Fibroblast of pulmonary artery (primary cell): Measurements from ENCODE around the gene SAPCD2.

ENCODE experiments used
- DNase-seq: peaks from one replicate; pipeline ENCODE4 v3.0.0-alpha.2; 2010; ENCODE audit warnings: low read depth
- H3K4me3 ChIP-seq: replicated peaks from 2 replicates; pipeline ENCODE4 v1.5.1; 2011; ENCODE audit warnings: low read depth, mild to moderate bottlenecking, control low read depth, low read length, moderate library complexity
- CTCF ChIP-seq: IDR thresholded peaks from 2 replicates; pipeline ENCODE4 v1.5.1; 2011; ENCODE audit warnings: mild to moderate bottlenecking, control low read depth, low read length, inconsistent platforms; ENCODE audit errors: missing control alignments

SAPCD2 gene

GRCh38 chr9:137030006-137030405, 40.4 kb downstream of the SAPCD2 start:
- DNase-seq, result no peak
- no peak for TF ChIP-seq CTCF
- no peak overlapping the region for H3K4me3 ChIP-seq

GRCh38 chr9:137029058-137029936, 41.1 kb downstream of the SAPCD2 start:
- DNase-seq, result peak; percentile 56
- TF ChIP-seq CTCF, result peak; percentile 87
- no peak overlapping the region for H3K4me3 ChIP-seq

GRCh38 chr9:137028263-137029057, 41.9 kb downstream of the SAPCD2 start:
- H3K4me3 ChIP-seq, result peak overlapping the region; percentile 52
- TF ChIP-seq CTCF, result peak; percentile 30
- DNase-seq, result peak; percentile 21

- no peak for TF ChIP-seq CTCF
- peak; percentile 14 for DNase-seq
- H3K4me3 ChIP-seq, result peak within 1 kb of the TSS; percentile 52
Observed at GRCh38 chr9:137027369-137028262, 42.7 kb downstream of the SAPCD2 start, which contains the start of gene ABCA2. TSS of gene ABCA2 (minus strand) at chr9:137028237. CDS start at chr9:137028140, 97 bp downstream.

- DNase-seq, result no peak
- TF ChIP-seq CTCF, result no peak
- H3K4me3 ChIP-seq, result no peak overlapping the region
Observed at GRCh38 chr9:137026828-137027227, 43.5 kb downstream of the SAPCD2 start.

GRCh38 chr9:137026384-137026783, 44.0 kb downstream of the SAPCD2 start:
- no peak overlapping the region for H3K4me3 ChIP-seq
- no peak for TF ChIP-seq CTCF
- DNase-seq, result no peak
